Immature natural killer cell (primary cell): ENCODE measurements around the gene NBAS. TPM values are rescaled to one million over a fixed set of nuclear protein-coding genes. Genes with fewer than 3 reads are reported as not detected.
A peak's percentile ranks its signal among the peaks of the same experiment; 100 is the strongest.
"Not testable (repeated sequence)": the region's sequence is repeated elsewhere in the genome, so short reads cannot be mapped to it uniquely, and the experiment has no call there.

ENCODE experiments used
- DNase-seq, 3 donors: peaks; one replicate each; pipeline ENCODE4 v3.0.0; 2022; ENCODE audit warnings: mixed read lengths in 1 of 3
- H3K27ac Mint-ChIP-seq, 6 donors: one replicate each; pipeline ENCODE4 v1.8.0; 2020; ENCODE audit warnings: mixed read lengths in 6 of 6, mild to moderate bottlenecking in 5 of 6, inconsistent platforms in 4 of 6, moderate library complexity in 3 of 6
- H3K27me3 Mint-ChIP-seq, 3 donors: one replicate each; pipeline ENCODE4 v1.8.0; 2020 to 2021; ENCODE audit warnings: low read depth in 3 of 3, mild to moderate bottlenecking in 3 of 3, mixed read lengths in 3 of 3, moderate library complexity in 3 of 3, inconsistent platforms in 1 of 3
- H3K36me3 Mint-ChIP-seq, 3 donors: one replicate each; pipeline ENCODE4 v1.8.0; 2020; ENCODE audit warnings: mixed read lengths in 3 of 3, inconsistent platforms in 2 of 3, mild to moderate bottlenecking in 2 of 3
- H3K4me1 Mint-ChIP-seq, 2 donors: one replicate each; pipeline ENCODE4 v1.8.0; 2020; ENCODE audit warnings: inconsistent platforms in 2 of 2, mild to moderate bottlenecking in 2 of 2, mixed read lengths in 2 of 2, moderate library complexity in 1 of 2
- H3K4me3 Mint-ChIP-seq, 5 donors: one replicate each; pipeline ENCODE4 v1.8.0; 2020; ENCODE audit warnings: mild to moderate bottlenecking in 5 of 5, mixed read lengths in 5 of 5, inconsistent platforms in 3 of 5, moderate library complexity in 3 of 5
- H3K9me3 Mint-ChIP-seq, 6 donors: one replicate each; pipeline ENCODE4 v1.8.0; 2020; ENCODE audit warnings: mild to moderate bottlenecking in 6 of 6, mixed read lengths in 6 of 6, inconsistent platforms in 4 of 6, moderate library complexity in 3 of 6
- polyA plus RNA-seq, 3 donors: library from polyadenylated mRNA; unstranded; fragments of 300-500 nt; fragmentation: Illumina TruSeq; gene quantifications; one replicate each; pipeline ENCODE4 v1.2.3, GENCODE V29; 2021

The NBAS gene
- polyA plus RNA-seq, 3 donors from 2014 or later, result 10.8 to 21.0 (median 11.6) TPM

GRCh38 chr2:15412779-15413178, 148.4 kb downstream of the NBAS start:
- Mint-ChIP-seq H3K4me3 (no peak overlapping the region), H3K27ac (no peak overlapping the region), H3K9me3 (no peaks in the 10 kb centered on the region), H3K4me1 (no peaks in the 10 kb centered on the region), H3K27me3 (peaks cover 0 to 2% (median 0%) of the 10 kb centered on the region in 3 donors), H3K36me3 (peaks cover 38 to 53% (median 44%) of the 10 kb centered on the region in 3 donors)
- DNase-seq, result no peak

- H3K27ac Mint-ChIP-seq, result no peak overlapping the region
- peaks cover 0 to 2% (median 0%) of the 10 kb centered on the region in 3 donors for H3K27me3 Mint-ChIP-seq
- H3K9me3 Mint-ChIP-seq, result no peaks in the 10 kb centered on the region
- H3K4me1 Mint-ChIP-seq, result no peaks in the 10 kb centered on the region
- DNase-seq, result no peak
- H3K4me3 Mint-ChIP-seq, result no peak overlapping the region
- peaks cover 43 to 55% (median 44%) of the 10 kb centered on the region in 3 donors for H3K36me3 Mint-ChIP-seq
These were observed 148.8 kb downstream of the NBAS start for GRCh38 chr2:15412309-15412708.

GRCh38 chr2:15410884-15411283, 150.2 kb downstream of the NBAS start:
- peaks cover 36 to 53% (median 44%) of the 10 kb centered on the region in 3 donors for H3K36me3 Mint-ChIP-seq
- peaks cover 0 to 2% (median 0%) of the 10 kb centered on the region in 3 donors for H3K27me3 Mint-ChIP-seq
- no peak for DNase-seq
- H3K9me3 Mint-ChIP-seq, result no peaks in the 10 kb centered on the region
- peak overlapping the region in 1 of 6 donors; percentile 35 for H3K27ac Mint-ChIP-seq
- no peaks in the 10 kb centered on the region for H3K4me1 Mint-ChIP-seq
- no peak overlapping the region for H3K4me3 Mint-ChIP-seq

- H3K27ac Mint-ChIP-seq, result no peak overlapping the region
- peaks cover 40 to 59% (median 46%) of the 10 kb centered on the region in 3 donors for H3K36me3 Mint-ChIP-seq
- no peak overlapping the region for H3K4me3 Mint-ChIP-seq
- peaks cover 0 to 2% (median 0%) of the 10 kb centered on the region in 3 donors for H3K27me3 Mint-ChIP-seq
- no peak for DNase-seq
- H3K4me1 Mint-ChIP-seq, result no peaks in the 10 kb centered on the region
- no peaks in the 10 kb centered on the region for H3K9me3 Mint-ChIP-seq
These were observed 152.4 kb downstream of the NBAS start for GRCh38 chr2:15408759-15409158.

GRCh38 chr2:15407666-15408065, 153.5 kb downstream of the NBAS start:
- Mint-ChIP-seq H3K36me3 (peaks cover 29 to 51% (median 35%) of the 10 kb centered on the region in 3 donors), H3K27me3 (peaks cover 0 to 2% (median 0%) of the 10 kb centered on the region in 3 donors), H3K9me3 (no peaks in the 10 kb centered on the region), H3K4me1 (no peaks in the 10 kb centered on the region), H3K4me3 (no peak overlapping the region), H3K27ac (no peak overlapping the region)
- no peak for DNase-seq

GRCh38 chr2:15404511-15404910, 156.6 kb downstream of the NBAS start:
- not testable (repeated sequence) for H3K4me3 Mint-ChIP-seq, H3K27ac Mint-ChIP-seq, H3K4me1 Mint-ChIP-seq, H3K9me3 Mint-ChIP-seq, DNase-seq, H3K27me3 Mint-ChIP-seq
- H3K36me3 Mint-ChIP-seq, result peaks cover 19 to 51% (median 40%) of the 10 kb centered on the region in 3 donors

GRCh38 chr2:15400240-15400826, 160.8 kb downstream of the NBAS start:
- H3K27me3 Mint-ChIP-seq, result no peaks in the 10 kb centered on the region
- no peaks in the 10 kb centered on the region for H3K4me1 Mint-ChIP-seq
- no peaks in the 10 kb centered on the region for H3K9me3 Mint-ChIP-seq
- H3K4me3 Mint-ChIP-seq, result no peak overlapping the region
- peaks cover 14 to 39% (median 31%) of the 10 kb centered on the region in 3 donors for H3K36me3 Mint-ChIP-seq
- no peak overlapping the region for H3K27ac Mint-ChIP-seq
- DNase-seq, result no peak

- no peak overlapping the region for H3K4me3 Mint-ChIP-seq
- peak overlapping the region in 1 of 6 donors; percentile 13 for H3K27ac Mint-ChIP-seq
- no peaks in the 10 kb centered on the region for H3K4me1 Mint-ChIP-seq
- no peaks in the 10 kb centered on the region for H3K9me3 Mint-ChIP-seq
- H3K27me3 Mint-ChIP-seq, result no peaks in the 10 kb centered on the region
- H3K36me3 Mint-ChIP-seq, result peaks cover 9 to 38% (median 32%) of the 10 kb centered on the region in 3 donors
- no peak for DNase-seq
These were observed 161.9 kb downstream of the NBAS start for GRCh38 chr2:15399241-15399640.

GRCh38 chr2:15391751-15392150, 169.4 kb downstream of the NBAS start:
- no peak overlapping the region for H3K4me3 Mint-ChIP-seq
- no peaks in the 10 kb centered on the region for H3K9me3 Mint-ChIP-seq
- no peaks in the 10 kb centered on the region for H3K4me1 Mint-ChIP-seq
- H3K36me3 Mint-ChIP-seq, result peaks cover 27 to 48% (median 43%) of the 10 kb centered on the region in 3 donors
- H3K27ac Mint-ChIP-seq, result no peak overlapping the region
- H3K27me3 Mint-ChIP-seq, result peaks cover 0 to 1% (median 0%) of the 10 kb centered on the region in 3 donors
- no peak for DNase-seq

- H3K4me3 Mint-ChIP-seq, result no peak overlapping the region
- no peaks in the 10 kb centered on the region for H3K4me1 Mint-ChIP-seq
- no peaks in the 10 kb centered on the region for H3K9me3 Mint-ChIP-seq
- peaks cover 23 to 54% (median 47%) of the 10 kb centered on the region in 3 donors for H3K36me3 Mint-ChIP-seq
- H3K27me3 Mint-ChIP-seq, result peaks cover 0 to 1% (median 0%) of the 10 kb centered on the region in 3 donors
- DNase-seq, result no peak
- H3K27ac Mint-ChIP-seq, result no peak overlapping the region
These were observed 171.2 kb downstream of the NBAS start for GRCh38 chr2:15389895-15390294.

GRCh38 chr2:15389326-15389700, 171.8 kb downstream of the NBAS start:
- H3K9me3 Mint-ChIP-seq, result no peaks in the 10 kb centered on the region
- peaks cover 23 to 48% (median 44%) of the 10 kb centered on the region in 3 donors for H3K36me3 Mint-ChIP-seq
- H3K27ac Mint-ChIP-seq, result no peak overlapping the region

GRCh38 chr2:15388406-15389325, 172.5 kb downstream of the NBAS start:
- Mint-ChIP-seq H3K27me3 (peaks cover 0 to 1% (median 0%) of the 10 kb centered on the region in 3 donors), H3K4me1 (no peaks in the 10 kb centered on the region), H3K27ac (no peak overlapping the region), H3K36me3 (peaks cover 19 to 43% (median 42%) of the 10 kb centered on the region in 3 donors), H3K9me3 (no peaks in the 10 kb centered on the region), H3K4me3 (no peak overlapping the region)
- DNase-seq, result no peak

More at GRCh38 chr2:15389326-15389700, 171.8 kb downstream of the NBAS start:
- no peaks in the 10 kb centered on the region for H3K4me1 Mint-ChIP-seq
- H3K27me3 Mint-ChIP-seq, result peaks cover 0 to 1% (median 0%) of the 10 kb centered on the region in 3 donors
- H3K4me3 Mint-ChIP-seq, result no peak overlapping the region
- no peak for DNase-seq

GRCh38 chr2:15385184-15385583, 175.9 kb downstream of the NBAS start:
- Mint-ChIP-seq H3K27me3 (no peaks in the 10 kb centered on the region), H3K4me1 (no peaks in the 10 kb centered on the region), H3K4me3 (no peak overlapping the region), H3K27ac (no peak overlapping the region), H3K9me3 (no peaks in the 10 kb centered on the region), H3K36me3 (peaks cover 24 to 46% (median 31%) of the 10 kb centered on the region in 3 donors)
- no peak for DNase-seq

- Mint-ChIP-seq H3K27me3 (no peaks in the 10 kb centered on the region), H3K36me3 (peaks cover 25 to 47% (median 29%) of the 10 kb centered on the region in 3 donors), H3K4me1 (no peaks in the 10 kb centered on the region), H3K9me3 (no peaks in the 10 kb centered on the region), H3K27ac (peak overlapping the region in 3 of 6 donors; percentile 1 to 35 (median 24)), H3K4me3 (no peak overlapping the region)
- DNase-seq, result no peak
These were observed 177.3 kb downstream of the NBAS start for GRCh38 chr2:15383695-15384350.
